GM12874 (cell line): ENCODE results near the gene EPS8L2.

Experiments used
- TF ChIP-seq, protein P1 (sequence below): IDR thresholded peaks from 2 replicates; pipeline ENCODE4 v1.5.1; 2011; ENCODE audit warnings: low read depth, mild to moderate bottlenecking, control low read depth, low read length, moderate library complexity; ENCODE audit not compliant: insufficient read depth

EPS8L2 gene

DNA sequence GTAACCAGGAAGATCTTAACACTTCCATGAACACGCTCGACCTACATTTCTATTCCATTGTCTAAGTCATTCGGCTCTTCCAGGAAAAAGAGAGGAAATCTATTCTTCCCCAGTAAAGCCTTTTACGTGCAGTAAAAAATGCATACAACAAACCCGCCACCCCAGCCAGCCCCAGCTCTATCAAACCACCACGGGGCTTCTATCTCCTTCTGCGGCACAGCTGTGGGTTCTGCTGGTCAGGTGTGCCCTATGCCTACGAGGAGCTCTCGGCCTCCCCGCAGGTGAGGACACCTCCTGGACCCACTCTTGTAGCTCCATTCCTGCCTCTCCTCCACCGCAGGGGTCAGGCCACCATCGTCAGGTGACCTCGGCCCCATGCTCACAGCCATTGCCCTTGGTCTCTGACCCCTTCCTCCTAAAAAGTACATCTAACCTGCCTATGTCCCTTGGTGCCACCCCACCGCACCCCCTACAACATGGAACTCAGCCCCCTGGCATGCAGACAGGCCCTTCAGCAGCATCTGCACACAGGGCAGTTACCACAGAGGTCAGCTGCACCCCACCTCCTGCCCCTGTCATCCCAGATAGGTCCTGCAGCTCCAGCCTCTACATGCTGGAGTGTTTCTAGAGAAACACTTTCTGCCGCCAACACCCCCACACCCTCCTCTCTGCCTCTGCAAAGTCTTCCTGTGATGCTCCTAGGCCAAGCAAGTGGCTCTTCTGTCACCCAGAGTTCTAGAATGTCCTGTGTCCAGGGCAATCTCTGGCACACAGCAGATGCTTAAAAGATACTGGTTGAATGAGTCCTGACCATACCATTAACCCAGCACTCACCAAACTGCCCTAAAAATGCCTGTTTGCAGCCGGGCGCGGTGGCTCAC, 14.1 kb upstream of the EPS8L2 start:
- TF ChIP-seq, protein P1, sequence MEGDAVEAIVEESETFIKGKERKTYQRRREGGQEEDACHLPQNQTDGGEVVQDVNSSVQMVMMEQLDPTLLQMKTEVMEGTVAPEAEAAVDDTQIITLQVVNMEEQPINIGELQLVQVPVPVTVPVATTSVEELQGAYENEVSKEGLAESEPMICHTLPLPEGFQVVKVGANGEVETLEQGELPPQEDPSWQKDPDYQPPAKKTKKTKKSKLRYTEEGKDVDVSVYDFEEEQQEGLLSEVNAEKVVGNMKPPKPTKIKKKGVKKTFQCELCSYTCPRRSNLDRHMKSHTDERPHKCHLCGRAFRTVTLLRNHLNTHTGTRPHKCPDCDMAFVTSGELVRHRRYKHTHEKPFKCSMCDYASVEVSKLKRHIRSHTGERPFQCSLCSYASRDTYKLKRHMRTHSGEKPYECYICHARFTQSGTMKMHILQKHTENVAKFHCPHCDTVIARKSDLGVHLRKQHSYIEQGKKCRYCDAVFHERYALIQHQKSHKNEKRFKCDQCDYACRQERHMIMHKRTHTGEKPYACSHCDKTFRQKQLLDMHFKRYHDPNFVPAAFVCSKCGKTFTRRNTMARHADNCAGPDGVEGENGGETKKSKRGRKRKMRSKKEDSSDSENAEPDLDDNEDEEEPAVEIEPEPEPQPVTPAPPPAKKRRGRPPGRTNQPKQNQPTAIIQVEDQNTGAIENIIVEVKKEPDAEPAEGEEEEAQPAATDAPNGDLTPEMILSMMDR = no peak

DNA sequence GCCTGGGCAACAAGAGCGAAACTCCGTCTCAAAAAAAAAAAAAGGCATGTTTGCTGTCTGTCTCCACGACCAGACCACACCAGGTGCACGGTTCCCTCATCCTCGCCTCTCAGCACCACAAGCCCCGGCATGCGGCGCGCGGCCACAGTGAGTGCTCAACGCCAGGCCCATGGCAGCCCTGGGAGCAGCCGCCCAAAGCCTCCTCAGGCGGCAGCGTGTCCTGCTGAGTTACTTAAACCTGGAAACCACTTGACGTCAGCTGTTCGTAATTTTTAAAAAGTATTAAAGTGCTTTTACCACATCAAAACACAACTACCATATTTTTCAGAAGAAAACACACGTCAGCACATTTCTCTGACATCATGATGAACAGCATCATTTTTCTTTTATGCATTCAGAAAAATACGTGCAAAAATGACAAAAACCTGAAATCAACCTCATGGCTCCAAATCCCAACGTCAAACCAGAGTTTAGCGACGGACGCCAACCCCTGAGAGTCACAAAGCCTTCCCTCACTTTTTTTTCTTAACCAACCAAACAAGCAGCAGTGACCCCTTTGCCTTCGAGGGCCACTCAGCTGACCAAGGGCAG, 13.1 kb upstream of the EPS8L2 start:
- TF ChIP-seq, protein P1 = no peak

- TF ChIP-seq, protein P1 = no peak
Measured at GRCh38 chr11:693415-693831, 12.6 kb upstream of the EPS8L2 start.

- TF ChIP-seq, protein P1 = no peak
Measured at GRCh38 chr11:693887-694562, 12.0 kb upstream of the EPS8L2 start.

DNA sequence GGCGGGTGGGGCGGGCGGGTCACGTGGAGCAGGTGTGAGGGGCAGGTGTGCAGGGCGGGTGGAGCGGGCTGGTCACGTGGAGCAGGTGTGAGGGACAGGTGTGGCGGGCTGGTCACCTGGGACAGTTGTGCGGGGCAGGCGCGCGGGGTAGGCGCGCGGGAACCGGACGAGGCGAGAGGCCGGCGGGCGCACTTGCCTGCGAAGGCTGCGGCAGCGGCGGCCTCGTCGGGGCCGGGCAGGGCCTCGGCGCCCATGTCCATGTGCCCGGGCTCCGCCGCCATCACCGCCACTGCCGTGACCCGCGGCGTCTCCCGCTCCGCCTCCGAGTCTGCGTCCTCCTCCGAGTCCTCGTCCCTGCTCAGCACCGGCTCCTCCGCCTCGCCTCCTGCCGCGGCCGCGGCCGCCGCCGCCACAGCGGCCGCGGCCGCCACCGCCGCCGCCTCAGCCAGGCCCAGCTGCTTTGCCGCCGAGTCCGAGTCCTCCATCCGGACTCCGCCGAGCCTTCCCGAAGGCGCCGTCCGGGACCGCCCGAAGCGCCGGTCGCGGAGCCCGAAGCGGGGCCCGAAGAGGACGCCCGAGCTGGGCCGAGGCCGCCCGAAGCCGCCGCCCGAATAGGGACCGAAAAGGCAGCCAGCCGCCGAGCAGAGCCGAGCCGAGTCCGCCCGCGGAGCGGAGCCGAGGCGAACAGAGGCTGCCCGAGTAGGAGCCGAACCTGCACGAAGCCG, 11.3 kb upstream of the EPS8L2 start, which contains the start of gene DEAF1:
Gene DEAF1 (minus strand): TSS at position 660 of the 725 bp plus-strand sequence. CDS start 175 bp downstream, at position 485.
- TF ChIP-seq, protein P1 = no peak

- TF ChIP-seq, protein P1 = no peak
Measured at GRCh38 chr11:695288-695537, 10.8 kb upstream of the EPS8L2 start.

DNA sequence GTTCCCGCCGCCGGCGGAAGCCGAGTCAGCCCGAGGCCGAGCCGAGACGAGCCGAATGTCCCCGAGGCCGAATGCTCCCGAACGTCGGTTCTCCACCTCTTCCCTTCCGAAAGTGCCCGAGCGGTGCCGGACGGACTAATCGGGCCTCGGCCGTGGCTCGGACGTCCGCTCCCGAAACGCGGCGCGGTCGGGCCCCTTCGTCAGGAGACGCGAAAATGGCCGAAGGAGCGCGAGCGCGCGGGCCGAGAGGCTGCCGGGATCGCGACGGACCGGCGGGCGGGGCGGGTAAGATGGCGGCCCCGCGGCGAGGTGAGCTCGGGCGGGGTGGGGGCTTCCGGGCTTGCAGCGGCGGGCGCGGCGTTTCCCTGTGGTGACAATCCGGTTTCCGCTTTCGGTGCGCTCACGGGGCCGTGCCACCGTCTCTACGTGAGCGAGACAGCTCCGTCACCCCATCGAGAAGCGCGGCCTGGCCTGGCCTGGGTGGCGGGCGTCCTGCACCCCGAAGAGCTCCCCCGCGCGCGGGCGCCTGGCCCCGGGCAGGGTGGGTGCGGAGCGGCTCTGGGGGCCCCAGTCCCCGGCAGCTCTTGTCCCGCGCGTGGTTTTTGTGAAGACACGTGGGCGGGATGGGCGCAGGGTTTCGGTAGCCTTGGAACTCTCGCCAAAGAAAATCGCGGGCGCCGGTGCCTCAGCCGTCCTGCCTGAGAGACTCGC, 10.3 kb upstream of the EPS8L2 start, which contains the start of gene TMEM80:
Gene TMEM80 (plus strand): TSS at position 279 of the 711 bp plus-strand sequence. CDS start 12 bp downstream, at position 291.
- TF ChIP-seq, protein P1 = no peak
